AG10803 (cell line): ENCODE measurements around the gene C5orf58.

Experiments used
- DNase-seq: peaks from one replicate; pipeline ENCODE4 v3.0.0; 2010; ENCODE audit warnings: low read depth
- H3K4me3 ChIP-seq: 2 replicates; pipeline ENCODE4 v1.5.1; 2011; ENCODE audit warnings: mild to moderate bottlenecking, low read length, control low read depth
- TF ChIP-seq, protein P1 (sequence below): conservative IDR thresholded peaks from 2 replicates; pipeline ENCODE4 v1.5.1; 2011; ENCODE audit warnings: mild to moderate bottlenecking, low read length, control low read depth, inconsistent platforms

C5orf58 gene

DNA sequence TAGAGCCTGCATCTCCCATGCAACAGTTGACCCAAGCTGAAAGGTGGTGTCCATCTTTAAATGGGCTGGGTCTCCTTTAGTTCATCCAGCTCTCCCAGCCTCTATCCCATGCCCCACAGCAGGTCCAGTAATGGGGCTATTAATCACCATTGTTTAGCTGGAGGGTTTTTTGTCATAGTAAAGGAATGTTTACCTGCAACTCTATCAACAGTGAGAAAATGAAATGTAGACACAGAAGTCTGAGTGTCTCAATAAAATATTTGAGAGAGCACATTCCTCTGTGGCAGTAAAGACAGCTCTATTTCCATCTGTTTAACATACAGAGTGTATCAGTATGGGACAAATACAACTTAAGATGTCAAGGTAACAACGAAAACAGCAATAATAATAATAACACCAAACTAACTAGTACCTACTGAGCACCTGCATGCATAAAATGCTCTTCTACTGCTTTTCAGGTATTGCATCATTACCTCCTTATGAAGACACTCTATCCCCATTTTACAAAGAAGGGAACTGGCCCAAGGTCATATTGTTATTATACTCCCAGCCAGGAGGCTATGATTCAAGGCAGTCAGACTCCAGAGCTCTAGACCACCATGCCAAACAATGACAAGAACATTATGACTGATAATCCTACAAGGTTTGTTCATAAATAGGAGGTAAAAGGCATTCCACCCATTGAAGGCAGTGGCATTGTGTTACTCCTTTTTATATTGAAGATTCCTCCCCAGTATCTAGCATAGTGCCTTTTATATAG, 21.0 kb upstream of the C5orf58 start:
- no peak overlapping the region for H3K4me3 ChIP-seq
- TF ChIP-seq, protein P1, sequence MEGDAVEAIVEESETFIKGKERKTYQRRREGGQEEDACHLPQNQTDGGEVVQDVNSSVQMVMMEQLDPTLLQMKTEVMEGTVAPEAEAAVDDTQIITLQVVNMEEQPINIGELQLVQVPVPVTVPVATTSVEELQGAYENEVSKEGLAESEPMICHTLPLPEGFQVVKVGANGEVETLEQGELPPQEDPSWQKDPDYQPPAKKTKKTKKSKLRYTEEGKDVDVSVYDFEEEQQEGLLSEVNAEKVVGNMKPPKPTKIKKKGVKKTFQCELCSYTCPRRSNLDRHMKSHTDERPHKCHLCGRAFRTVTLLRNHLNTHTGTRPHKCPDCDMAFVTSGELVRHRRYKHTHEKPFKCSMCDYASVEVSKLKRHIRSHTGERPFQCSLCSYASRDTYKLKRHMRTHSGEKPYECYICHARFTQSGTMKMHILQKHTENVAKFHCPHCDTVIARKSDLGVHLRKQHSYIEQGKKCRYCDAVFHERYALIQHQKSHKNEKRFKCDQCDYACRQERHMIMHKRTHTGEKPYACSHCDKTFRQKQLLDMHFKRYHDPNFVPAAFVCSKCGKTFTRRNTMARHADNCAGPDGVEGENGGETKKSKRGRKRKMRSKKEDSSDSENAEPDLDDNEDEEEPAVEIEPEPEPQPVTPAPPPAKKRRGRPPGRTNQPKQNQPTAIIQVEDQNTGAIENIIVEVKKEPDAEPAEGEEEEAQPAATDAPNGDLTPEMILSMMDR = no peak
- DNase-seq = no peak

DNA sequence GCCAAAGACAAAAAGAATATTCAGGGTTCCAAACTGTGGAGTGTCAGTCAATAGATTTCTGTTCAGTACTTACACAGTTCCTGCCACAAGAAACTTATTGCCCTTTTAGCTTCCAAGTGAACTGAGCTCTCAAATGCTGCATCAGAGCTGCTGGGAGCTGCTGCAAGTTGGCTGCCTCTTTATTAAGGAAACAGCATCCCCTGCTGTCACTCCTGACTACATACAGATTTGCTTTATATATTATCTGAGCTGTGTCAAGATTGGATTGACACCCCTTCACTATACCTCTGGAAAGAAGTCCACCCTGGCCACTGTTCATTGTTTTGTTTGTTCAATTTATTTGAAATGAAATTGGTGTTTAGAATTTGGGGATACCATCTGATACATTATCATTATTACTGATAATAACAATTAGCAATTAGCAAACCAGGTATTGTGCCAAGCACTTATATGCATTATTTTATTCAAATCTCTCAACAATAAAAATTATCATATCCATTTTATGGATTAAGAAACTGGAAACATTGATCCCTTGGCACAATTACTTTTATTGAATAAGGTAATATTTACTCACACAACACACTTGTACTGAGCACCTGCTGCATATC, 16.4 kb upstream of the C5orf58 start:
- DNase-seq = peak; percentile 73
- TF ChIP-seq, protein P1 = peak; percentile 73
- H3K4me3 ChIP-seq = no peak overlapping the region

DNA sequence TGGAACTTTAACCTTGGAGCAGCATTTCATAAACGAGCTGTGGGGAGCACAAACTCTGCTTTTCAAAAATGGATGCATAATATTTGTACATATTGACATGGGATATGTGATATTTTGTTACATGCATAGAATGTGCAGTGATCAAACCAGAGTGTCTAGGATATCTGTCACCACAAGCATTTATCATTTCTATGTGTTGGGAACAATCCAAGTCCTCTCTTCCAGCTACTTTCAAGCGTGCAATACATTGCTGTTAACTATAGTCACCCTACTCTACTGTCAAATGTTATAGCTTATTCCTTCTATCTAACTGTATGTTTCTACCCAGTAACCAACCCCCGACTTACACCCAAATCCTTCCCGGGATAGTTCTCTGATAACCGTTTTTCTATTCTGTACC, 15.0 kb upstream of the C5orf58 start:
- DNase-seq = no peak
- no peak overlapping the region for H3K4me3 ChIP-seq
- TF ChIP-seq, protein P1 = no peak

DNA sequence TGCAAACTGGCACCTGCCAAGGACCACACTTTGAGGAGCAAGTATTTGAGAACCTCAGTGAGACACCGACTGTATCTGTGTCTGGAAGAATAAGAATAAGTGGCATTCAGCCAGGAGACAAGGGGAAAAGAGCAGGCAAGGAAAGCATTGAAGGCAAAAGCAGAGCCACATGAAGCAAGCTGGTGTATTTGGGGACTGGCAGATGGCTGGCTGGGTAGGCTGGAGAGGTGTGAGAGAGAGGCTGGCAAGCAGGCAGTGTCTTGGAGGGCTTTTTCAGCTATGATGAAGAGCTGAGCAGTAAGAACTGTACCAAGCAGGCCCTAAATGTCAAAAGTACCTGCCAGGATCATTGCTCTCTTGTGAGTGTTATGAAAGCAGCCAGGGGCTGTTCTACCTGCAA, 14.1 kb upstream of the C5orf58 start:
- H3K4me3 ChIP-seq = no peak overlapping the region
- TF ChIP-seq, protein P1 = no peak
- DNase-seq = no peak

DNA sequence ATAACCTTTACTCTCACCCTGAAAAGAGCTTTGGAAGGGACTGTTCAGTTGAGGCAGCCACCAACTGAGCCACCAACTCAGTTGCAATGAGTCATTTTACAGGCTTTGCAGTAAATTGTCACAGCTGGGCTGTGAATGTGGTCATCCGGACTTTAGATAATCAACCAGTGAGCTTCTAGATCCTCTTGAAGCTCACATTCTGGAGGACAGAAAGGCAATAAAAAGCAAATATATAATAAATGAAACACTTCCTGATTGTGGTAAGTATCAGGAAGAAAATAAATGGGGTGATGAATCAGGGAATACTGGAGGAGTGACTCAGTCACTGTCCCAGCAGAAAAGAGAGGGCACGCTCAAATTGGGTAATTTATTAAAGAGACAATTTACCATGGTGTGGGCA, 13.2 kb upstream of the C5orf58 start:
- TF ChIP-seq, protein P1 = no peak
- peak; percentile 80 for DNase-seq
- H3K4me3 ChIP-seq = no peak overlapping the region

DNA sequence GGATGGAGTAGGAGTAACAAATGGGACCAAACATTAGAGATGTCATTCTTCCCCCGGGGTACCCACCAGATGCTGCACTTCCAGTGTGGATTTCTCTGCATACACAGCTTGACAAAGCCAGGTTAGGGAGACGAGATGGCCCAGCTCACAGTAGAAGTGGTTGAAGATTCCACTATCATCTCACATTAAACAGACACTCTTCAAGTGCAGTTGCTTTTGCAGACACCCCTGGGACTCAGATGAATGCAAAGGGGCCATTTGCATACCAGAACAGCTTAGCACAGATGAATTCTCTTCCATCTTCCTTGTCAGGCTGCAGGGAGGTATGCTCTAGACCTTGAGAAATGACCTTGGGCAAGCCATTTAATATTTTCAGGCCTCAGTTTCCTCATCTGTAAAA, 12.6 kb upstream of the C5orf58 start:
- no peak overlapping the region for H3K4me3 ChIP-seq
- TF ChIP-seq, protein P1 = no peak
- DNase-seq = no peak

DNA sequence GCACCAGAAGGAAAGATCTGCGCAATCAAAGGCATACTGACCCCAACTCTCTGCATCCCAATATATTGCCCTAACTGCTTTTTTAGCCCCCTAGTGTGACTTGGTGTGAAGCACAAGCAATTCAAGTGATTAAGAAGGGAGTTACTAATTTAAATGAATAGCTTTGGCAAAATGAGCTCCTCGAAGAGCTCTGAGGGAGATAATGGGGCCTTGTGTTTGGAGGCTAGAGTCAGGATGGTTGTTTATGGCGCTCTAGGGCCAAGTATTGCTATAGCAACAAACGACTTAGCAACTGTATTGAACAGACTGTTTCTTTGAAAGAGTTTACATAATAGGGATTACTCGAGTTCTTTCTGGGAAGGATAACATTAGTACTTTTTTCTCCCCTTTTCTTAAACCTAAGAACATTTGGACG, 11.5 kb upstream of the C5orf58 start:
- peak; percentile 35 for DNase-seq
- no peak overlapping the region for H3K4me3 ChIP-seq
- TF ChIP-seq, protein P1 = peak; percentile 20; the same call in 1 of the 2 replicates
